M059J (cell line): ENCODE data around the gene MARCHF6. TPM values are rescaled to one million over a fixed set of nuclear protein-coding genes. Genes with fewer than 3 reads are reported as not detected.
"Not testable (repeated sequence)": the region's sequence is repeated elsewhere in the genome, so short reads cannot be mapped to it uniquely, and the experiment has no call there.

ENCODE experiments used
- DNase-seq: peaks from one replicate; pipeline ENCODE4 v3.0.0-alpha.2; 2012; ENCODE audit warnings: low read depth
- total RNA-seq: library from RNA; depleted of rRNA; stranded (reverse); fragments of >200 nt; shearing (Covaris generic); gene quantifications from 2 replicates; pipeline ENCODE4 v1.2.3, GENCODE V29; 2014

MARCHF6 gene
- total RNA-seq, 1 experiment from 2014 or later: 59.1 TPM

- peak; percentile 95 for DNase-seq
Measured at GRCh38 chr5:10351199-10351905, 2.1 kb upstream of the MARCHF6 start.

DNA sequence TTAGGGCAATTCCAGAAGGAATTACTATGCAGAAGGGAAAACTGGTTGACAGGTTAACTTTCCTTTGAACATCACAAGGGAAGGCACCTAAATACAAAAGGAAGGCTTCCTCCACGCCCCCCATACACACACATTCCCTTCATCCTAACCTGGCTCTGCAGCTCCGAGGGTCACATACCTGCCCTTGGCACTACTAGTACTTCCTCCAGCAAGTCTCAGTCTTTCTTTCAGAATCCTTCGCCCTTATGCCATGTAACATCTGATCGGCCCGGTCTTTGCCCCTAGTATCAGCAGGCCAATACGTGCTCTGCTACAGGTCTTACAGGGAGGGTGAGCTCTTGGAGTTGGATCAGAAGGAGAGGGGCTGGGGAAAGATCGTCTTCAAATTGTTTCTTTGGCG is 1.6 kb upstream of the MARCHF6 start:
- no peak for DNase-seq

GRCh38 chr5:10352430-10353240 is 860 bp upstream of the MARCHF6 start:
- peak; percentile 87 for DNase-seq

DNA sequence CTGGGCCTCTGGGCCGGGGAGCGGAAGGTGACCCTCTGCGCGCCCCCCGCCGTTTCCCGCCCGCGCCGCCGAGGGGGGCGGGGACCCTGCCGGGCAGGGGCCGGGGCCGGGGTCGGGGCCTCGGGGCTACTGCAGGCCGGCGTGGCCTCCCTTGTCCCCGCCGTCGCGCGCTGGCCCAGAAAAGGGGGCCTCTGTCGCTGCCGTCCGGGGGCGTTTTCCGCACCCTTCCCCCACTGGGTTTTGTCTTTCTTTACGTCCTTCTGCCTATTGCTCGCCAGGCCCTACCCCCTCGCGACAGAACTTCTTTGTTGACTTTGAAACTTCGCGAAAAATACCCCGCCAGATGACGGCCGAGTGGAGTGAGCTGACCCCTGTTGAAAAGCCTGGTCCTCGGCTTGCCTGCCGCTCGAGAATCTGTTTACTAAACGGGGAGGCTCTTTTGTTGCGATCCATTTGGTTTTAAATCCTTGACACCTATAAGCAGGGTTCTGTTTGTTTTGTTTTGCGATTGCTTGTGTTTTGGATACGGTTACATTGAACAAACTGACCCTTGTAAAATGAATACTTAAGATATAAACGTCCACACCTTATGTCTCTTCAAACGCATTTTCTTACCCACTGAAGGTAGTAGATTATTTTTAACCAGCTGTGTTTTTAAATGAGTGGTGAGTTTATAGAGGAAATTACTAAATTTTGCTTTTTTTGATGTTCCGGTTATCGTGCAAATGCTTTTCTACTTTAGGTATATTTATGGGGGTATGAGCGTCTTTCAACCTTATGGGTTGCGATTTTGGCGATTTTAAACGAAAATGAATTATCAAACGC is 765 bp downstream of the MARCHF6 start:
- DNase-seq: peak; percentile 64

DNA sequence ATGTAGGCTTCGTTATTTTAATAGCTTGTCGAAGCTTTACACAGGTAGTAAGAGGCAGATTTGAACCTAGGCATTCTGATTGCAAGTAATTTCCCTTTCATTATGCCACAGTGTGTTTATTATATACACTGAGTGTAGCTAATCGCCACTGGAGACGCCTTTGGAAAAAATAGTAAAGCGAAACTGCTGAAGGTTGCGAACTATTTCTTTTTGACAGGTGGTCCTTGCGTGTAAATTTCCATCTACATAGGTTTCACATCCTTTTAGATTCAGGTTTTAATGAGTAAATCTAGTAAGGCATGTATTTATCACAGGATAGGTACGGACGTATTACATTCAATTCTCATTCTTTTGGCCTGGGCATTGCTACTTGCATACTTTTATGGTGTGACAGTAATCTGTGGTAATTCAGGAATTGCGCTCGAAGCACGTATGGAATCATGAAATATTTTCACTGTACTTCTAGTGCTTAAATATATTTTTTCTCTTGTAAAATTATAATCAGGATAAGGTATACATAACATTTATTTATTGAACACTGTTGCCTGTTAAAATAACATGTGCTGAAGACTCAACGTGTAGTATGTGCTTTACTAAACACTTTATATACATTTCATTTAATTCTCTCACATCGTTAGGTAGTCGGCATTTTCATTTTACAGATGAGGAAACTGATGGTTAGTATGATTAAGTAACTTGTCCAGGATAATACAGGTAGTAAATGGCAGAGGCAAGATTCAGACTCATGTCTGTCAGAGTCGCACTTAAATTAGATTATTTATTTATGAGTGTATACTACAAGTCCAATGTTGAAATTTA is 1.8 kb downstream of the MARCHF6 start:
- no peak for DNase-seq

- DNase-seq: no peak
Measured at GRCh38 chr5:10358999-10359398, 5.5 kb downstream of the MARCHF6 start.

DNA sequence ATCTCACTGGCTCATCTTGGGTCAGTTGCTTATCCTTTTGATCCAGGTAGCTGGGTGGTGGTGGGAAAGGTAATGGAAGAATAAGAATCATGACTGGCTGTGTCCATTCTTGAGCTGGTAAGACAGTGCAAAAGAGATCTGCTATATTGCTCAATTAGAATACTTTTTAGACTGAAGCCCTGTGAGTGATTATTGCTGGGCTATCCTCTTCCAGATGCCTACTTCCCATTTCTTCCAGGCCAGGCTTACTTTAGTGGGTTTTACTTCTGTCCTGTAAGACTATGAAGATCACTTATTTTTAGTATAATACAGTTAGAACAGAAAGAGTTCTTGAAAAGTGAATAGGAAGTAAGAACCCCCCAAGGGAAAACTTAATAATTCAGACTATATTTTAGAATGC is 7.2 kb downstream of the MARCHF6 start:
- DNase-seq: no peak

- DNase-seq: no peak
Measured at GRCh38 chr5:10363519-10364185, 10.2 kb downstream of the MARCHF6 start.

DNA sequence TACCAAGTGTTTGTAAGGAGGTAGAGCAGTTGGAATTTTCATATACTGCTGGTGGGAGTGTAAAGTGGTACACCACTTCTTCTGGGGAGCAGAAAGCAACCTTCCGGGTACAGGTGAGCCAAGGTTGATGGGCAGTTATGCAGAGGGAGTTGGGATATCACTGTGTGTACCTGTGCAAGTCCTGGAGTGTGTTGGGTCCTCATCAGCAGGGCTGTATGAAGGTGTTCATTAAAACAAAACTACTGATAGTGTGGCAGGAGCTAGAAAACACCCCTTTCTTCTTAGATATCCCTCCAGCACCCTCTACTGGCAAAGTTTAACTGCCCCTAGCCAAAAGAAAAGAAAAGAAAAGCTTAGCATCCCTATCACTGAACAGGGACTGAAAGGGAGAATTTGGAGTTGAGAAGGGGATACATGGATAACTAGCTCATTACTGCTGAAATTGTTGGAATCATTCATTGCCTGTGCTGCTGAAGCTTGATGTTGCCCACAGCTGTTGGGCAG is 10.7 kb downstream of the MARCHF6 start:
- DNase-seq: peak; percentile 26

DNA sequence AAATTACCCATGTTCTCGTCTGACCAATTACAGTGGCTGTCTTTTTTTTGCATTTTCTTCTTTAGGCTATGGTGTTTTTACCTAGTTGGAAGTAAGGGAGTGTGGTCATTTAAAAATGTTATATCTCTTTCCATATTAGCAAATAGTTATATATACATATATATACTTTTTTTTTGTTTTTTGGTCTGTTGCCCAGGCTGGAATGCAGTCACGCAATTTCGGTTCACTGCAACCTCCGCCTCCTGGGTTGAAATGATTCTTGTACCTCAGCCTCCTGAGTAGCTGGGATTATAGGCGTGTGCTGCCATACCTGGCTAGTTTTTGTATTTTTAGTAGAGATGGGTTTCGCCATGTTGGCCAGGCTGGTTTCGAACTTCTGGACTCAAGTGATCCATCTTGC is 12.3 kb downstream of the MARCHF6 start:
- DNase-seq: no peak

- DNase-seq: peak; percentile 87
Measured at GRCh38 chr5:10366310-10367272, 13.1 kb downstream of the MARCHF6 start.

GRCh38 chr5:10367579-10367978 is 14.1 kb downstream of the MARCHF6 start:
- peak; percentile 59 for DNase-seq

DNA sequence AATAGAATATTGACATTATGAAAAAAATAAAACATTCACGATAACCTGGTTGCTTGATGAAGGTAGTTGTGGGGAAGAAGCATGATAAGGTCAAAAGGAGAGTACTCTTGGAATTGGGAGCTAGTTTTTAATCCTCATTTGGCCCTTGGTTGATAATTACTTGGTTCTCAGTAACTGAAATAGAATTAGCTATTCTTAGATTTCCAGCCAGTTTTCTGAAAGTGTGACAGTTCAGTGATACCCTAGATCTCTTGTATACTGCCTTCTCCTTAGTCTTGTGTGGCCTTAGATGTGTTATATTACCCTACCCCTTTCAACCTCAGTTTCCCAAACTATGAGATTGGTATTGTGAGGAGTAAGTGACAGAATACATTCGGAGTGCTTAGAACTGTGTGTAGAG is 17.4 kb downstream of the MARCHF6 start:
- DNase-seq: no peak

DNA sequence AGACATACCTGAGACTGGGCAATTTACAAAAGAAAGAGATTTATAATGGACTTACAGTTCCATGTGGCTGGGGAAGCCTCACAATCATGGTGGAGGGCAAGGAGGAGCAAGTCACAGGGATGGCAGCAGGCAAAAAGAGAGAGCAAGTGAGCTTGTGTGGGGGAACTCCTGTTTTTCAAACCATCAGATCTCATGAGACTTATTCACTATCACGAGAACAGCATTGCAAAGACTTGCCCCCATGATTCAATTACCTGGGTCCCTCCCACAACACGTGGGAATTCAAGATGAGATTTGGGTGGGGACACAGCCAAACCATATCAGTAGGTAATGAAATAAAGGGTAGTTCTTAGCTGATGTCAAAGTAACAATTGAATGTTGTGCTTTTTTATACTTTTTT is 17.9 kb downstream of the MARCHF6 start:
- not testable (repeated sequence) for DNase-seq

DNA sequence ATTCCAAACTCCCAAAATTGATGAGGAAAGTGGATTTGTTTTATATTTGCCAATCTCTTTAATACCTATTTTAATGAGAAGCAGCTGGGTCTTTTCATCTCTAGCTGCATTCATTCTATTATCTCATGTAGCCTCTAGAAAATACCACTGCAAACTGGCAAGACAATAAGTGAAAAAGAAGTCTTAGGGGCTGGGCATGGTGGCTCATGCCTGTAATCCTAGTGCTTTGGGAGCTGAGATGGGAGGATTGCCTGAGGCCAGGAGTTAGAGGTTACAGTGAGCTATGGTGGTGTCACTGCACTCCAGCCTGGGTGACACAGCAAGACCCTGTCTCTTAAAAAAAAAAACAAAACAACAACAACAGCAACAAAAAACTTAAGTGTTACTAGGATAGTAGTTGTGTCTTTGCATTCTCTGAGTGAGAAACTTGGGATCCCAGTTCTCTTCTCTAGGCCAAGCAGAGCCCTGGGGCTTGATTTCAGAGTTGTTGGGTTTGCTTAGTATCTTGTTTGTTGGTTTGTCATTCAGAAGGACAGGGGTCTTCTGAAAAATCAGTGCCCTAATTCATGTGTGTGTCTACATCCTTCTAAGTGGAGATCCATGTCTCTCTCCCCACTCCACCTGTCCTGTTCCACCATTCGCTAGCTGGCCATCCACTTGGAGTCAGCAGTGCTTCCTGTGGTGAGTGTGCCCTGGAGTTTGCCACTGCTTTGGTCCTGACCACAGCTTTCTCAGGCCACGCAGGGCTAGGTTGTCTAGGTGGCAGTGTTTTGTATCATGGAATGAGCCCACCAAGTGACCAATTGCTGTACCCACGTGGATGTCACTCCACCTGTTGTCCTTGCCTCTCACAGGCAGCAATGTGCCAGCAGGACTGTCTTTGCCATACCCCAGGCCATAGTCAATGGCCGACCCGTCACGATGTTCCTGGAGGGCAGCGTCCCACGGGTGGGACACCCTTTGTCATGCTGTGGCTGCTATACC is 19.5 kb downstream of the MARCHF6 start:
- peak; percentile 60 for DNase-seq

GRCh38 chr5:10374046-10375022 is 20.8 kb downstream of the MARCHF6 start:
- no peak for DNase-seq

GRCh38 chr5:10375146-10375545 is 21.7 kb downstream of the MARCHF6 start:
- not testable (repeated sequence) for DNase-seq
